22Rv1 (cell line): ENCODE measurements around the gene RABEPK.
"Not testable (repeated sequence)": the region's sequence is repeated elsewhere in the genome, so short reads cannot be mapped to it uniquely, and the experiment has no call there.

ENCODE experiments used
- H3K27ac ChIP-seq: fragments of 450-650 bp; 2 replicates; pipeline ENCODE4 v1.5.1; 2017
- CTCF ChIP-seq: fragments of 450-650 bp; IDR thresholded peaks from 2 replicates; pipeline ENCODE4 v1.5.1; 2017; ENCODE audit warnings: mild to moderate bottlenecking
- ZFX ChIP-seq: fragments of 450-650 bp; IDR thresholded peaks from 2 replicates; pipeline ENCODE4 v1.6.1; 2017; ENCODE audit warnings: antibody characterized with exemption, borderline replicate concordance

RABEPK gene

DNA sequence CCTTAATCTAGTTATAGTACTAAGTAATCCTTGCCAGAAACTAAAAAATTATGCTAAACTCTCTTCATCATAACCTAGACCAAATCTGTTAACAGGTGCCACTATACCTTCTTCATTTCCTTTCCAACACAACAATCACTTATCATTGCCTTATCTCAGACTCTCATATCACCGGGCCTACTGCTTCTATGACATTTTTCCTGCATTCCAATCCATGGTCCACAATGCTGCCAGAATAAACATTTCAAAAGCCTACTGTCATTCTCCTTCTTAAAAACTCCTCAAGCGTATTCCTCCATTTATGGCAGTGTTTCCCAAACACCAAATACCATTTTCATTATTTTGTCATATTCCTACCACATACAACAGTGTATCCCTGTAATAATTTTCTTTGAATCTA, 17.3 kb upstream of the RABEPK start:
- no peak overlapping the region for H3K27ac ChIP-seq
- no peak for TF ChIP-seq CTCF

GRCh38 chr9:125183561-125183960, 16.8 kb upstream of the RABEPK start:
- no peak overlapping the region for H3K27ac ChIP-seq
- TF ChIP-seq CTCF = no peak
- TF ChIP-seq ZFX = no peak

DNA sequence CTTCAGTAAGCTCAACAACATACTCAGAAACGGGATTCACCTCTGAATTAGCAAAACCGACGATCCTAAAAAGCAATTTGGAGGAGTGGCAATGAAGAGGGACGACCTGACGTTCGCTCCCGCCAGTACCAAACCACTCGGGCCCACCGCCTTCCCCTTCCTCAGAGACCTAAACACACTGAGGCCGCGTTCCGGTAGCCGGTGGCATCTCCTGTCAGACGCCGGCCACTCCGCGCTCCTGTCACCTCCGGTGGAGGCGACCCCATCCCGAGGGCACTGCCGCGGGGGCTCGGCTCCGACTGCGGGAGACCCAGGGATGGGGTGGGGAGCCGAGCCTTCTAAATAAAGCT, 11.4 kb upstream of the RABEPK start:
- peak overlapping the region; percentile 71 for H3K27ac ChIP-seq
- TF ChIP-seq ZFX (no peak), CTCF (no peak)

- TF ChIP-seq ZFX (no peak), CTCF (peak; percentile 38)
- H3K27ac ChIP-seq = peak within 1 kb of the TSS; percentile 71
These were observed 10.7 kb upstream of the RABEPK start, which contains the start of gene PPP6C for GRCh38 chr9:125189361-125190289. Gene PPP6C, minus strand, starts transcription at chr9:125189803. Its CDS starts 85 bp downstream, at chr9:125189718.

- TF ChIP-seq ZFX = no peak
- no peak for TF ChIP-seq CTCF
These were observed 10.0 kb upstream of the RABEPK start for GRCh38 chr9:125190361-125190801.

GRCh38 chr9:125194466-125194865, 5.9 kb upstream of the RABEPK start:
- not testable (repeated sequence) for H3K27ac ChIP-seq

More at GRCh38 chr9:125190361-125190801, 10.0 kb upstream of the RABEPK start:
- peak overlapping the region; percentile 71 for H3K27ac ChIP-seq

- not testable (repeated sequence) for H3K27ac ChIP-seq
These were observed 4.8 kb upstream of the RABEPK start for GRCh38 chr9:125195591-125195990.

DNA sequence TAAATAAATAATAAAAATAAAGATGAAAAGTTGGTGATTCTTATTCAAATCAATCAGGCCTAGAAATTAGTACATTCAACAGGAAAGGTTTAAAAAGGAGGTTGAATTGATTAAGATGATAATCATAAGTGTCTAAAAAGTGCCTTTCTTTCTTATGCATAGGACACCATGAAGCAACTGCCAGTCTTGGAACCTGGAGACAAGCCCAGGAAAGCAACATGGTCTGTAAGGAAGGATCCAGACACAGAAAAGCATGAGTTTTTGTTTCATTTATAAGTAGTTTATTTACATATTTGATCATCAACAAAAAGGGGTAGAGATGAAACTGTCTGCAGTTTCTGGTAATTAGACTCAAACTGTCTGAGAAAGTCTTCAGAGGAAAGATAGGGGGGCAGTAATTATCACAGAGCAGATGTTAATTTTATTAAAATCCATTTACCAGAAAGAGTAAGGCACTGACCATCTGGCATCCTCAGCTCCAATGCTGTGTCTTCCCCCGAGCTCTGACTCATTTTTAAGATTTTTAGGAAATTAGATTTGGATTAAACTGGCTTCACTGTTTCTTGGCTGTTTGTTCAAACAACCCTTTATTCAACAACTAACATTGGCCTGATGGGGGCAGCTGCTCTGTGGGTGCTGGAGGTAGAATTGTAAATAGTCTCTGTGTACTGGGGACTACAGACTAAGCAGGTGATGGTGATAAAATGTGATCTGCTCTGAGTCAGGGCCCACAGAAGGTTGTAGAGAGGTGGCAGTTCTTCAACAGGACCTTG, 2.7 kb downstream of the RABEPK start:
- no peak overlapping the region for H3K27ac ChIP-seq
- TF ChIP-seq CTCF (no peak), ZFX (no peak)
